ENCODE data around the gene RMI2. TPM values are rescaled to one million over a fixed set of nuclear protein-coding genes. Genes with fewer than 3 reads are reported as not detected.

The RMI2 gene
- total RNA-seq, 2 experiments from 2014 or later, result 1.3 to 1.5 TPM

DNA sequence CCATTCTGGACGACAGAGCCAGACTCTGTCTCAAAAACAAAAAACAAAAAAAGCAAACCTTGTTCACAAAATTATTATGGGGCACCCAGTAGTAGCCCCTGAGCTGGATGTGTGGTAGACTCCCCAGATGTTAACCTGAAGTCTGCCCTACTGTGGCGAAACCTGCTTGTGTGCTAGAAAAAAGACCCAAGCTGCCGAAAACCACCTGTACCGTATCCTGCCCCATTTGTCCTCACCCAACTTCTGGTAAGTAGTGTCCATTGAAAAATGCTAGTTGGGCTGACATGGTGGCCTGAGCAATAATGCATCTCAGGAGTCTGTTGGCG lies 9.1 kb downstream of the RMI2 start:
- H3K27me3 Mint-ChIP-seq, result no peaks in the 10 kb centered on the region
- CTCF ChIA-PET, result interaction anchor here (0.9 to 3.0 kb wide), 4 partner anchors 17 to 401 kb away, joined by 7 to 19 read pairs (median 8); partner anchors contain the start of gene SOCS1
- H3K9me3 ChIP-seq (ENCODE audit: control insufficient read depth in 1 of 2, insufficient read depth in 1 of 2, low read length in 2 of 2), result no peaks in the 10 kb centered on the region

DNA sequence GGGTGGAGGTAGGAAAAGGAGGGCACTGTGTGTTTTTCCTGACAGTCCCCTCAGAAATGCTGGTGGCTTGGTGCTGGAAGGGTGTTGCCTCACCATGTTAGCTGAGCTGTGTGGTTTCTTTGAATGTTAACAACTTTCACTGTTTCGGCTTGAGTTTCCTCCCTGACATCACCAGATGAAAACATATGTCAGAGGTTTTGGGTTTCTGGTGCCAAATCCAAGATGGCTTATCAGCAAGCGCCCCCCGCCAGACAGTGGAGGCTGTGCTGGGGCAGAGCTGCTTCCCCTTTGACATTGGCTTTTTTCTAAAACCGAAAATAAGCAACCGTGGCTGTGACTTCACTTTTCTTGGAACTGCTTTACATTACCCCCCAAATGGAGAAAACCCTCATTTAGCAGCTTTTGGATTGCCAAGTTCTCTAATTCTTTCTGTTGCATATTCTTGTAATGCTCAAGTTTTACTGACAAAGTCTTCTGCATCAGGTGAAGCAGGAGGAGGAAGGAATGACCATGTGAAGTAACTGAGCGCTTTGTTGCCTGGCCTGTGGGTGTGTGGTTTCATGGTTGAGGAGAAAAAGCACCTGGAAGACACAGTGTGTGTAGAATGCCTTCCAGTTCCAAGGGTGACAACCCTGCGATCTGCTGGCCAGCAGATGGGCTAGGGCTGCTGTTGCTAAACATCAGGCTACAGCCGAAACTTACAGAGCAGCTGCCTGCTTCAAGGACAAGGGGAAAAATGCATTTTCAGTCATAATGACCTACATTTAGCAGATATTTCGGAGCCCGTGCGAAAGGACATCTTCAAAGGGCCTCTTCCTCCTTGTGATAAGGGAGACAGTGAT lies 9.7 kb downstream of the RMI2 start:
- Histone ChIP-seq H3K27me3 (ENCODE audit: control insufficient read depth in 1 of 2, insufficient read depth in 2 of 2, low read length in 2 of 2) (peaks cover 0 to 3% of the 10 kb centered on the region in 2 experiments), H3K4me3 (ENCODE audit: low read length) (peak overlapping the region; percentile 41), H3K9me3 (ENCODE audit: control insufficient read depth in 1 of 2, insufficient read depth in 1 of 2, low read length in 2 of 2) (no peaks in the 10 kb centered on the region), H3K4me1 (ENCODE audit: insufficient read depth, low read length) (peaks cover 37% of the 10 kb centered on the region), H3K27ac (ENCODE audit: low read depth in 1 of 2, low read length in 2 of 2) (peak overlapping the region; percentile 48 to 67), H3K36me3 (ENCODE audit: insufficient read depth, low read length) (no peaks in the 10 kb centered on the region)
- H3K27ac Mint-ChIP-seq, result peak overlapping the region; percentile 93
- H3K9me3 Mint-ChIP-seq, result no peaks in the 10 kb centered on the region
- POLR2A ChIA-PET, result interaction anchor here (0.9 to 5.1 kb wide), 15 partner anchors 9 to 561 kb away, joined by 3 to 97 read pairs (median 5); partner anchors contain the start of genes DEXI, GSPT1, RMI2 and SOCS1
- peaks cover 72% of the 10 kb centered on the region for H3K4me1 Mint-ChIP-seq (ENCODE audit: low read depth)
- DNase-seq (peak; percentile 38 to 87 (median 66)), ATAC-seq (ENCODE audit: poor library complexity) (peak; percentile 92)
- peak overlapping the region; percentile 80 for H3K4me3 Mint-ChIP-seq
- no peaks in the 10 kb centered on the region for H3K27me3 Mint-ChIP-seq
- CTCF ChIA-PET, result interaction anchor here (0.9 to 3.0 kb wide), 4 partner anchors 17 to 401 kb away, joined by 7 to 19 read pairs (median 8); partner anchors contain the start of gene SOCS1
- intact Hi-C loops (cut with DNase I, micrococcal nuclease), result loop anchor here in 1 of 2 experiments (2.0 to 10.0 kb wide), 5 partner anchors 16 to 383 kb away; no protein-coding TSS in a partner anchor
- TF ChIP-seq, protein P1, sequence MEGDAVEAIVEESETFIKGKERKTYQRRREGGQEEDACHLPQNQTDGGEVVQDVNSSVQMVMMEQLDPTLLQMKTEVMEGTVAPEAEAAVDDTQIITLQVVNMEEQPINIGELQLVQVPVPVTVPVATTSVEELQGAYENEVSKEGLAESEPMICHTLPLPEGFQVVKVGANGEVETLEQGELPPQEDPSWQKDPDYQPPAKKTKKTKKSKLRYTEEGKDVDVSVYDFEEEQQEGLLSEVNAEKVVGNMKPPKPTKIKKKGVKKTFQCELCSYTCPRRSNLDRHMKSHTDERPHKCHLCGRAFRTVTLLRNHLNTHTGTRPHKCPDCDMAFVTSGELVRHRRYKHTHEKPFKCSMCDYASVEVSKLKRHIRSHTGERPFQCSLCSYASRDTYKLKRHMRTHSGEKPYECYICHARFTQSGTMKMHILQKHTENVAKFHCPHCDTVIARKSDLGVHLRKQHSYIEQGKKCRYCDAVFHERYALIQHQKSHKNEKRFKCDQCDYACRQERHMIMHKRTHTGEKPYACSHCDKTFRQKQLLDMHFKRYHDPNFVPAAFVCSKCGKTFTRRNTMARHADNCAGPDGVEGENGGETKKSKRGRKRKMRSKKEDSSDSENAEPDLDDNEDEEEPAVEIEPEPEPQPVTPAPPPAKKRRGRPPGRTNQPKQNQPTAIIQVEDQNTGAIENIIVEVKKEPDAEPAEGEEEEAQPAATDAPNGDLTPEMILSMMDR (IDR thresholded peaks at IDR 0.05), result no peak
- no peaks in the 10 kb centered on the region for H3K36me3 Mint-ChIP-seq (ENCODE audit: low read depth)

More for the DNA sequence above, 9.1 kb downstream of the RMI2 start:
- H3K36me3 ChIP-seq (ENCODE audit: insufficient read depth, low read length), result no peaks in the 10 kb centered on the region
- peak; percentile 47 for ATAC-seq (ENCODE audit: poor library complexity)
- POLR2A ChIA-PET, result interaction anchor here (0.9 to 5.1 kb wide), 15 partner anchors 9 to 562 kb away, joined by 3 to 97 read pairs (median 5); partner anchors contain the start of genes DEXI, GSPT1, RMI2 and SOCS1
- no peaks in the 10 kb centered on the region for H3K27me3 ChIP-seq (ENCODE audit: control insufficient read depth in 1 of 2, insufficient read depth in 2 of 2, low read length in 2 of 2)
- TF ChIP-seq, protein P1 (IDR thresholded peaks at IDR 0.05), result no peak
- H3K27ac Mint-ChIP-seq, result peak overlapping the region; percentile 93
- peaks cover 35% of the 10 kb centered on the region for H3K4me1 ChIP-seq (ENCODE audit: insufficient read depth, low read length)
- no peaks in the 10 kb centered on the region for H3K9me3 Mint-ChIP-seq
- peak overlapping the region; percentile 48 to 67 for H3K27ac ChIP-seq (ENCODE audit: low read depth in 1 of 2, low read length in 2 of 2)
- no peaks in the 10 kb centered on the region for H3K36me3 Mint-ChIP-seq (ENCODE audit: low read depth)
- peak in 1 of 14 experiments; percentile 40 for DNase-seq
- peak overlapping the region; percentile 80 for H3K4me3 Mint-ChIP-seq
- peaks cover 72% of the 10 kb centered on the region for H3K4me1 Mint-ChIP-seq (ENCODE audit: low read depth)
- intact Hi-C loops (cut with DNase I, micrococcal nuclease), result loop anchor here in 1 of 2 experiments (2.0 to 10.0 kb wide), 4 partner anchors 16 to 130 kb away; no protein-coding TSS in a partner anchor
- H3K4me3 ChIP-seq (ENCODE audit: low read length), result peak overlapping the region; percentile 41

DNA sequence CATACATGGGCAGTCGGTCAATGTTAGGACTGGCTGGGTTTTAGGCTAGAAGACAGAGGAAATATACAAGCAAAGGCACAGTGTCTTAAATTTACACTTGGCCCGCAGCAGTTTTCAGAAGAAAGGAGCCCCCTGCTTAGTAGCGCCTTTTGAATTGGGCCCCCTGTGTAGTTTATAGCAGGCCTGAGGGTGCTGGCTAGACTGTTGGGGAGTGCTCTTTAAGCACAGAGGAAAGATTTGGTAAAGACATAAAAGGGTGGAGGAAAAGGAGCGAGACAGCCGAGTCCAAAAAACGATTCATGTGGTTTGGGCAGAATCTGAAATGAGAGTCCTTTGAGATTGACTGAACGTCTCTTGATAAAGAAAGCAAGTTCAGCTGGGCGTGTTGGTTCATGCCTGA lies 10.6 kb downstream of the RMI2 start:
- Mint-ChIP-seq H3K27me3 (no peaks in the 10 kb centered on the region), H3K4me1 (ENCODE audit: low read depth) (peaks cover 72% of the 10 kb centered on the region), H3K27ac (peak overlapping the region; percentile 93)

More for the DNA sequence above, 10.6 kb downstream of the RMI2 start:
- Histone ChIP-seq H3K27me3 (ENCODE audit: control insufficient read depth in 1 of 2, insufficient read depth in 2 of 2, low read length in 2 of 2) (peaks cover 0 to 4% of the 10 kb centered on the region in 2 experiments), H3K4me3 (ENCODE audit: low read length) (no peak overlapping the region), H3K4me1 (ENCODE audit: insufficient read depth, low read length) (peaks cover 44% of the 10 kb centered on the region), H3K27ac (ENCODE audit: low read depth in 1 of 2, low read length in 2 of 2) (no peak overlapping the region), H3K9me3 (ENCODE audit: control insufficient read depth in 1 of 2, insufficient read depth in 1 of 2, low read length in 2 of 2) (no peaks in the 10 kb centered on the region), H3K36me3 (ENCODE audit: insufficient read depth, low read length) (no peaks in the 10 kb centered on the region)
- ATAC-seq (ENCODE audit: poor library complexity) (no peak), DNase-seq (peak in 1 of 14 experiments; percentile 27)
- Mint-ChIP-seq H3K36me3 (ENCODE audit: low read depth) (no peaks in the 10 kb centered on the region), H3K9me3 (no peaks in the 10 kb centered on the region), H3K4me3 (peak overlapping the region; percentile 80)
- intact Hi-C loops (cut with DNase I, micrococcal nuclease), result loop anchor here (2.0 to 10.0 kb wide), 6 partner anchors 15 to 391 kb away; no protein-coding TSS in a partner anchor
- TF ChIP-seq, protein P1 (IDR thresholded peaks at IDR 0.05), result no peak
- ChIA-PET POLR2A (interaction anchor here (0.9 to 5.1 kb wide), 4 partner anchors 44 to 560 kb away, joined by 3 to 97 read pairs (median 4); partner anchors contain the start of genes GSPT1 and SOCS1), CTCF (interaction anchor here (0.7 to 1.3 kb wide), 7 partner anchors 12 to 387 kb away, joined by 3 to 5 read pairs (median 4); no protein-coding TSS in a partner anchor)

Data from CD4-positive, alpha-beta T cell (primary cell).